ENCODE results near the gene OR52B2.

GRCh38 chr11:6194065-6194581, 24.0 kb upstream of the OR52B2 start:
- no peak for TF ChIP-seq EZH2 (IDR thresholded peaks at IDR 0.05; ENCODE audit: borderline replicate concordance)
- TF ChIP-seq, protein P1, sequence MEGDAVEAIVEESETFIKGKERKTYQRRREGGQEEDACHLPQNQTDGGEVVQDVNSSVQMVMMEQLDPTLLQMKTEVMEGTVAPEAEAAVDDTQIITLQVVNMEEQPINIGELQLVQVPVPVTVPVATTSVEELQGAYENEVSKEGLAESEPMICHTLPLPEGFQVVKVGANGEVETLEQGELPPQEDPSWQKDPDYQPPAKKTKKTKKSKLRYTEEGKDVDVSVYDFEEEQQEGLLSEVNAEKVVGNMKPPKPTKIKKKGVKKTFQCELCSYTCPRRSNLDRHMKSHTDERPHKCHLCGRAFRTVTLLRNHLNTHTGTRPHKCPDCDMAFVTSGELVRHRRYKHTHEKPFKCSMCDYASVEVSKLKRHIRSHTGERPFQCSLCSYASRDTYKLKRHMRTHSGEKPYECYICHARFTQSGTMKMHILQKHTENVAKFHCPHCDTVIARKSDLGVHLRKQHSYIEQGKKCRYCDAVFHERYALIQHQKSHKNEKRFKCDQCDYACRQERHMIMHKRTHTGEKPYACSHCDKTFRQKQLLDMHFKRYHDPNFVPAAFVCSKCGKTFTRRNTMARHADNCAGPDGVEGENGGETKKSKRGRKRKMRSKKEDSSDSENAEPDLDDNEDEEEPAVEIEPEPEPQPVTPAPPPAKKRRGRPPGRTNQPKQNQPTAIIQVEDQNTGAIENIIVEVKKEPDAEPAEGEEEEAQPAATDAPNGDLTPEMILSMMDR (IDR thresholded peaks at IDR 0.05; ENCODE audit: poor library complexity), result no peak
- TF ChIP-seq EZH2phosphoT487 (IDR thresholded peaks at IDR 0.05; ENCODE audit: low read depth, severe bottlenecking, unreplicated experiment), result no peak

Data from hepatocyte (in vitro differentiated cells).